ENCODE data around the gene GPN2. TPM values are rescaled to one million over a fixed set of nuclear protein-coding genes. Genes with fewer than 3 reads are reported as not detected.

GPN2 gene
- total RNA-seq, 2 donors from 2014 or later, result 4.7 to 7.2 TPM

- no peak overlapping the region for H3K4me3 ChIP-seq
- peaks cover 45% of the 10 kb centered on the region for H3K36me3 ChIP-seq
- TF ChIP-seq CTCF (IDR thresholded peaks at IDR 0.05), result no peak
- DNase-seq (ENCODE audit: low spot score), result no peak
- peaks cover 0 to 17% of the 10 kb centered on the region in 2 donors for H3K4me1 ChIP-seq
- no peaks in the 10 kb centered on the region for H3K27me3 ChIP-seq
- no peaks in the 10 kb centered on the region for H3K9me3 ChIP-seq
- H3K27ac ChIP-seq, result no peak overlapping the region
Observed at GRCh38 chr1:26833432-26834405, 56.4 kb downstream of the GPN2 start.

DNA sequence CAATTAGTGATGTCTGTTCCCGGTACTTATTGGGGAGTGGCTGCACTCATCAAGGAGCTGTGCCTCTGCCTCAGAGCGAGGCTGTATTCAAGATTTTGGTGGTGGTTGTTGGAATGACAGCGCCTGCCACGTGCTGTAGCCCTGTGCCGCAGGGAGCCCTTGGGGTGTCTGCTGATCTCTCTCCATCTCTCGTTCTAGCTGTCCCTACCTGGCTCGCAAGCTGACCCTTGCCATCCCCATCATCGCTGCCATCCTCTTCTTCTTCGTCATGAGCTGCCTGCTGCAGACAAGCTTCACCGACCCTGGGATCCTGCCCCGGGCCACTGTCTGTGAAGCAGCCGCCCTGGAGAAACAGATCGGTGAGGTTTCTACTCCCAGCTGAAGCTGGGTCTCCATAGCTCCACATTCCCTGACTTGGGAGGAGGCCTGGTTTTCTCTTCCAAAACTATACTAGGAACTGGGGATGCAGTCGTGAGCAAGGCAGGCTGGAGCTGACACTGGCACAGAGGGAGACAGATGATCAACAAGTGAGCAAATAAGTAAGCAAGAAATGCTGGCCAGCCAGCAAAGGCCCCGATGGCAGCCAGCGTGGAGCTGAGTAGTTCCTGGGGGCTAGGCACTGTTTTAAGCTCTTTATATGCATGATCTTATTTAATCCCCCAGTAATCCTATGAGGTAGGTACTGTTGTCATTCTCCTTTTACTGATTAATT is 57.7 kb downstream of the GPN2 start:
- Histone ChIP-seq H3K4me3 (no peak overlapping the region), H3K36me3 (peaks cover 42% of the 10 kb centered on the region), H3K4me1 (peaks cover 0 to 30% of the 10 kb centered on the region in 2 donors), H3K27ac (no peak overlapping the region), H3K9me3 (no peaks in the 10 kb centered on the region), H3K27me3 (no peaks in the 10 kb centered on the region)
- DNase-seq (ENCODE audit: low spot score), result no peak
- TF ChIP-seq CTCF (IDR thresholded peaks at IDR 0.05), result no peak

- H3K27me3 ChIP-seq, result no peaks in the 10 kb centered on the region
- peaks cover 0 to 34% of the 10 kb centered on the region in 2 donors for H3K4me1 ChIP-seq
- no peak for DNase-seq (ENCODE audit: low spot score)
- H3K36me3 ChIP-seq, result peaks cover 42% of the 10 kb centered on the region
- H3K9me3 ChIP-seq, result no peaks in the 10 kb centered on the region
- TF ChIP-seq CTCF (IDR thresholded peaks at IDR 0.05), result no peak
- no peak overlapping the region for H3K27ac ChIP-seq
- no peak overlapping the region for H3K4me3 ChIP-seq
Observed at GRCh38 chr1:26831546-26832248, 58.4 kb downstream of the GPN2 start.

DNA sequence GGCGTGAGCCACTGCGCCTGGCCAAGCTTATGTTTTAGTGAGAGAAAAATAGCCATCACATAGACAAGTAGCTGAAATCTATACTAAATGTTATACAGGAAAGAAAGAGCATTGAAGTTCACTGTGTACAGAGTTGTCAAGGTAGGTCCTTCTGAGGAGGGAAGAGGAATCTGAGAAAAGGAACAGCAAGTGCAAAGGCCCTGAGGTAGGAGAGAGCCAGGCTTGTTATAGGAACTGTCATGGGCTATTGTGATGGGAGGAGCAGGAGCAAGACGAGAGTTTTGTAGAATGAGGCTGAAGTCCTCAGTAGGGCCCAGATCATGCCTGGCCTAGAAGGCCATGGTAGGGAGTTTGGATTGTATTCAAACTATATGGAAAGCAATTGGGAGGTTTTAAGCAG is 59.0 kb downstream of the GPN2 start:
- Histone ChIP-seq H3K4me1 (peaks cover 0 to 35% of the 10 kb centered on the region in 2 donors), H3K27ac (no peak overlapping the region), H3K27me3 (no peaks in the 10 kb centered on the region), H3K9me3 (no peaks in the 10 kb centered on the region), H3K4me3 (no peak overlapping the region), H3K36me3 (peaks cover 39% of the 10 kb centered on the region)
- DNase-seq (ENCODE audit: low spot score), result no peak
- no peak for TF ChIP-seq CTCF (IDR thresholded peaks at IDR 0.05)

DNA sequence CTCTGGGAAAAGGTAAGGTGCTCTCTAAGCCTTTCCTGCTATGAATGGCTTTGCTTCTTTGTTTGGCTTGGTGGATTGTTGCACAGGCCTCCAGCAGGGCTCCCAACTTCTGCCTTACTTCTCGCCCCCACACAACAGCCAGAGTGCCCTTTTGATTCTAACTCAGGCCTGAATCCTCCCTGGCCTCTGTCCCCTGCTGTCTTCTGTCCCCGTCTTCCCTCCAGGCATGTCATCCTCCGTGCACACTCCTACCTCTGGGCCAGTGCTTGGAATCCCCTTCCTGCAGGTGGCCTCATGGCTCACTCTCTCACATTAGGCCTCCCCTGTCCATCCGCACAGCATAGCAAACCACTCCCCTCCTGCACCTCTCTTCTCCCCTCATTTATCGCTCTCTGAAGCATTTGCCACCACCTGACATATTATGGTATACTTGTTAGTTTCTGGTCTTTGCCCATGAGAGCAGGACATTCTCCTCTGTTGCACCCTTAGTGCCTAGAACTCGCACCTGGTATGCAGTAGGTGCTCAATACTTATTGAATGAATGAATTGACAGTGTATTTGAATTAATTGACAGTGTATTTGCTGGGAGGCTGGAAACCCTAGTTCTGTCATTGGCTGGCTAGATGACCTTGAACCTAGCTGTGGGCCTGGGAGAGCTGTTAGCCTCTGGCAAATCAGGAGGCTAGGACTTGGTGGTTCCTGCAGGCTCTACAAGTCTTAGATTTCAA is 60.7 kb downstream of the GPN2 start:
- no peaks in the 10 kb centered on the region for H3K9me3 ChIP-seq
- no peak for TF ChIP-seq CTCF (IDR thresholded peaks at IDR 0.05)
- no peak for DNase-seq (ENCODE audit: low spot score)
- H3K36me3 ChIP-seq, result peaks cover 28% of the 10 kb centered on the region
- H3K27me3 ChIP-seq, result no peaks in the 10 kb centered on the region
- no peak overlapping the region for H3K4me3 ChIP-seq
- peaks cover 0 to 43% of the 10 kb centered on the region in 2 donors for H3K4me1 ChIP-seq
- H3K27ac ChIP-seq, result peak overlapping the region; percentile 85

Data from right atrium auricular region (tissue), 2 donors.